ENCODE results near the gene SPTBN1. TPM values are rescaled to one million over a fixed set of nuclear protein-coding genes. Genes with fewer than 3 reads are reported as not detected.
A peak's percentile ranks its signal among the peaks of the same experiment; 100 is the strongest.

Gene SPTBN1
- total and polyA plus RNA-seq, 2 of the 4 experiments (the other 2 are of a cell fraction), result 49.1 to 241 TPM

DNA sequence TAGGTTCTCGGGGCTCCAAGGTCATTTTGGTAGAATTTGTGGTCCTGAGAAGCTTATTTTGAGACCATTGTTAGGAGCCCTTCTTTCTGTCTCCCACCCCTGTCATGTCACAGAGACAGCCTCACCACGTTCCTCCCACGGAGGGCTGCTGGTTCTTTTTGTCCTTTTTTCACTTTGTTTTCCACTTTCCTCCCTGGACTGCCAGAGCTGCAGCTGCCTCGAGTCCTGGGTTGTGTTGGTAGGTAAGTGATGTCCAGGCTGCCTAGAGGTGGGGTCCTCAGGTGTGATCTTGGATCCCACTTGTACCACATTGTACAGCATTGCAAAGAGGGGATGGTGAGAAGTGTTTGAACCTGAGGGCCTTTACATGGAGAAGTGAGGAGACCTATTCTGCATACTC lies 137.1 kb downstream of the SPTBN1 start:
- in situ Hi-C loops (cut with MboI; ENCODE audit: low sequenced_read_pairs), result no loop called here
- Histone ChIP-seq H2AK5ac (ENCODE audit: low read depth, low read length) (peak overlapping the region; percentile 14; the same call in 1 of the 2 replicates), H3K4me1 (ENCODE audit: control insufficient read depth, insufficient read depth, low read length) (peaks cover 10% of the 10 kb centered on the region), H2BK15ac (ENCODE audit: low read depth, low read length) (no peak overlapping the region), H2BK20ac (ENCODE audit: low read depth, low read length) (no peak overlapping the region), H4K5ac (ENCODE audit: low read depth, low read length) (no peak overlapping the region), H3K18ac (ENCODE audit: low read depth, low read length) (no peak overlapping the region), H3K27me3 (ENCODE audit: control insufficient read depth, insufficient read depth, low read length) (no peaks in the 10 kb centered on the region), H2BK5ac (ENCODE audit: low read depth, low read length, poor library complexity, severe bottlenecking) (no peak overlapping the region), H3K4ac (ENCODE audit: low read depth, low read length) (no peak overlapping the region), H2AFZ (replicated peaks; ENCODE audit: low read length, poor library complexity) (no peak overlapping the region), H4K20me1 (ENCODE audit: insufficient read depth, low read length) (peaks cover 42% of the 10 kb centered on the region), H3K27ac (ENCODE audit: insufficient read depth, low read length) (no peak overlapping the region), H3K56ac (ENCODE audit: extremely low read depth, insufficient read depth, low read length) (no peak overlapping the region), H3K9me3 (ENCODE audit: control insufficient read depth, insufficient read depth, low read length) (no peaks in the 10 kb centered on the region), H3K79me1 (ENCODE audit: low read depth in 1 of 2, low read length in 2 of 2) (peaks cover 45 to 89% of the 10 kb centered on the region in 2 experiments), H4K91ac (ENCODE audit: insufficient read depth, low read depth, low read length) (no peak overlapping the region), H3K4me3 (ENCODE audit: insufficient read depth, low read depth, low read length) (no peak overlapping the region), H3K36me3 (ENCODE audit: control insufficient read depth, insufficient read depth, low read length) (peaks cover 4% of the 10 kb centered on the region), H4K8ac (ENCODE audit: low read depth in 2 of 2, low read length in 2 of 2) (no peak overlapping the region), H3K4me2 (ENCODE audit: low read depth, low read length) (no peak overlapping the region), H3K9ac (ENCODE audit: low read depth, low read length) (no peak overlapping the region), H2AK9ac (replicated peaks; ENCODE audit: low read depth, low read length, poor library complexity) (no peak overlapping the region), H3K9me1 (ENCODE audit: insufficient read depth, low read length) (peaks cover 26% of the 10 kb centered on the region), H3K23ac (ENCODE audit: low read depth, low read length) (no peak overlapping the region), H2BK120ac (ENCODE audit: low read depth, low read length) (no peak overlapping the region), H3K14ac (replicated peaks; ENCODE audit: low read depth, low read length) (no peak overlapping the region)
- BruUV-seq (replicated peaks), result no TSS peak
- ChIA-PET POLR2A (ENCODE audit: unreplicated experiment) (no interaction called here), CTCF (no interaction called here)
- intact Hi-C loops (cut with micrococcal nuclease), result no loop called here
- DNase-seq, result no peak
- dilution Hi-C loops (cut with HindIII; ENCODE audit: low sequenced_read_pairs, unreplicated experiment), result no loop called here
- ATAC-seq (ENCODE audit: low read depth), result no peak
- TF ChIP-seq SMC3 (IDR thresholded peaks at IDR 0.05; ENCODE audit: low read depth, low read length) (no peak), RFX5 (IDR thresholded peaks at IDR 0.05; ENCODE audit: low read depth, low read length) (no peak), POLR2A (IDR thresholded peaks at IDR 0.05; ENCODE audit: low read depth, low read length) (no peak), MAZ (IDR thresholded peaks at IDR 0.05; ENCODE audit: borderline replicate concordance, low read depth, low read length) (no peak), BHLHE40 (IDR thresholded peaks at IDR 0.05; ENCODE audit: low read depth, low read length) (no peak), CEBPB (IDR thresholded peaks at IDR 0.05; ENCODE audit: low read depth, low read length) (no peak), RAD21 (IDR thresholded peaks at IDR 0.05; ENCODE audit: low read length) (no peak), FOS (IDR thresholded peaks at IDR 0.05; ENCODE audit: low read depth, low read length) (no peak), CHD1 (IDR thresholded peaks at IDR 0.05; ENCODE audit: low read depth, low read length) (no peak), NFE2L2 (IDR thresholded peaks at IDR 0.05; ENCODE audit: low read depth, low read length) (no peak)
- TF ChIP-seq, protein P1, sequence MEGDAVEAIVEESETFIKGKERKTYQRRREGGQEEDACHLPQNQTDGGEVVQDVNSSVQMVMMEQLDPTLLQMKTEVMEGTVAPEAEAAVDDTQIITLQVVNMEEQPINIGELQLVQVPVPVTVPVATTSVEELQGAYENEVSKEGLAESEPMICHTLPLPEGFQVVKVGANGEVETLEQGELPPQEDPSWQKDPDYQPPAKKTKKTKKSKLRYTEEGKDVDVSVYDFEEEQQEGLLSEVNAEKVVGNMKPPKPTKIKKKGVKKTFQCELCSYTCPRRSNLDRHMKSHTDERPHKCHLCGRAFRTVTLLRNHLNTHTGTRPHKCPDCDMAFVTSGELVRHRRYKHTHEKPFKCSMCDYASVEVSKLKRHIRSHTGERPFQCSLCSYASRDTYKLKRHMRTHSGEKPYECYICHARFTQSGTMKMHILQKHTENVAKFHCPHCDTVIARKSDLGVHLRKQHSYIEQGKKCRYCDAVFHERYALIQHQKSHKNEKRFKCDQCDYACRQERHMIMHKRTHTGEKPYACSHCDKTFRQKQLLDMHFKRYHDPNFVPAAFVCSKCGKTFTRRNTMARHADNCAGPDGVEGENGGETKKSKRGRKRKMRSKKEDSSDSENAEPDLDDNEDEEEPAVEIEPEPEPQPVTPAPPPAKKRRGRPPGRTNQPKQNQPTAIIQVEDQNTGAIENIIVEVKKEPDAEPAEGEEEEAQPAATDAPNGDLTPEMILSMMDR (conservative IDR thresholded peaks at IDR 0.05; ENCODE audit: low read depth, low read length), result no peak
- TF ChIP-seq, protein P2, sequence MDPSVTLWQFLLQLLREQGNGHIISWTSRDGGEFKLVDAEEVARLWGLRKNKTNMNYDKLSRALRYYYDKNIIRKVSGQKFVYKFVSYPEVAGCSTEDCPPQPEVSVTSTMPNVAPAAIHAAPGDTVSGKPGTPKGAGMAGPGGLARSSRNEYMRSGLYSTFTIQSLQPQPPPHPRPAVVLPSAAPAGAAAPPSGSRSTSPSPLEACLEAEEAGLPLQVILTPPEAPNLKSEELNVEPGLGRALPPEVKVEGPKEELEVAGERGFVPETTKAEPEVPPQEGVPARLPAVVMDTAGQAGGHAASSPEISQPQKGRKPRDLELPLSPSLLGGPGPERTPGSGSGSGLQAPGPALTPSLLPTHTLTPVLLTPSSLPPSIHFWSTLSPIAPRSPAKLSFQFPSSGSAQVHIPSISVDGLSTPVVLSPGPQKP (IDR thresholded peaks at IDR 0.05; ENCODE audit: borderline replicate concordance, low read depth, low read length), result no peak
- TF ChIP-seq, protein P3, sequence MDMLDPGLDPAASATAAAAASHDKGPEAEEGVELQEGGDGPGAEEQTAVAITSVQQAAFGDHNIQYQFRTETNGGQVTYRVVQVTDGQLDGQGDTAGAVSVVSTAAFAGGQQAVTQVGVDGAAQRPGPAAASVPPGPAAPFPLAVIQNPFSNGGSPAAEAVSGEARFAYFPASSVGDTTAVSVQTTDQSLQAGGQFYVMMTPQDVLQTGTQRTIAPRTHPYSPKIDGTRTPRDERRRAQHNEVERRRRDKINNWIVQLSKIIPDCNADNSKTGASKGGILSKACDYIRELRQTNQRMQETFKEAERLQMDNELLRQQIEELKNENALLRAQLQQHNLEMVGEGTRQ (IDR thresholded peaks at IDR 0.05; ENCODE audit: low read depth, low read length), result no peak
- no CpG with 5 or more reads among the region's 4 CpGs for WGBS, 2 experiments (ENCODE audit: extremely low coverage in 2 of 2, insufficient read length in 1 of 2)

All from IMR-90 (cell line).